Natural killer cell treated with Interleukin-12 subunit alpha and Interleukin-12 subunit beta and Interleukin-15 and Interleukin-18, amount 100 ng/mL, for 72 hours (primary cell): Measurements from ENCODE around the gene OR10X1. TPM values are rescaled to one million over a fixed set of nuclear protein-coding genes. Genes with fewer than 3 reads are reported as not detected.

Experiments used
- ATAC-seq, 2 donors: fragments of 150-1000 bp; cut with Tn5 transposase in 1 of 2; sonication (Bioruptor Pico), chemical (Tn5 transposase) in 1 of 2; 2 replicates each; pipeline ENCODE4 v1.10.0; 2021
- DNase-seq: peaks from one replicate; pipeline ENCODE4 v3.0.0; 2022; ENCODE audit warnings: low spot score
- H3K27ac Mint-ChIP-seq, 2 donors: 1 replicate in 1 of 2; 2 replicates in 1 of 2; pipeline ENCODE4 v1.8.0; 2022; ENCODE audit warnings: mixed read lengths in 2 of 2, mild to moderate bottlenecking in 1 of 2, moderate library complexity in 1 of 2
- H3K27me3 Mint-ChIP-seq, 2 donors: 1 replicate in 1 of 2; 2 replicates in 1 of 2; pipeline ENCODE4 v1.8.0; 2022; ENCODE audit warnings: mixed read lengths in 2 of 2
- H3K36me3 Mint-ChIP-seq: one replicate; pipeline ENCODE4 v1.8.0; 2022; ENCODE audit warnings: mixed read lengths
- H3K4me1 Mint-ChIP-seq, 2 donors: 1 replicate in 1 of 2; 2 replicates in 1 of 2; pipeline ENCODE4 v1.8.0; 2022; ENCODE audit warnings: low read depth in 2 of 2, mixed read lengths in 2 of 2, mild to moderate bottlenecking in 1 of 2
- H3K4me3 Mint-ChIP-seq: one replicate; pipeline ENCODE4 v1.8.0; 2022; ENCODE audit warnings: mixed read lengths
- H3K9me3 Mint-ChIP-seq: 2 replicates; pipeline ENCODE4 v1.8.0; 2022; ENCODE audit warnings: mixed read lengths
- total RNA-seq, 2 donors: library from RNA; stranded (reverse); gene quantifications; one replicate each; pipeline ENCODE4 v1.2.3, GENCODE V29; 2022

The OR10X1 gene
- not detected for total RNA-seq

DNA sequence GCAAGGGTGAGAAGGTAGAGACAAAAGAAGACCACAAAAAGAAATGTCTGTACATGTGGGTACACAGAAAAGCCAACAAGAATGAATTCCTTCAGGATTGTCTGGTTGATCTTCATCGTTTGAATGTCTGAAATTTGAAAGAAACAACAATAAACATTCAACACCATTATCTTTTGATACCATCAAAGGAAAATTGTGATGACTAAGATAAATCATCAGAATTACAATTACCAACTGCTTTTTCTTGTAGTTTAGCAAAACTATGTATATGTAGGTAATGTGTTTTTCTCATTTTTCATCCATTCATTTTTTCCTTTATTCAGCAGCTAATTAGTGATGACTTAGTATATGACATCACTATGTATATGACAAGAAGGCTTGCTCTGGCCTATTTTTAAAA is at the start of gene OR10X1:
TSS of gene OR10X1 (minus strand) at position 167 of the 400 bp plus-strand sequence. CDS start at position 167, 0 bp downstream.
- ATAC-seq (no peak), DNase-seq (no peak)
- Mint-ChIP-seq H3K4me1 (no peaks in the 10 kb centered on the region), H3K27ac (no peak within 1 kb of the TSS), H3K27me3 (peaks cover 19 to 26% of the 10 kb centered on the region in 2 donors), H3K9me3 (no peaks in the 10 kb centered on the region), H3K36me3 (no peaks in the 10 kb centered on the region), H3K4me3 (no peak within 1 kb of the TSS)

DNA sequence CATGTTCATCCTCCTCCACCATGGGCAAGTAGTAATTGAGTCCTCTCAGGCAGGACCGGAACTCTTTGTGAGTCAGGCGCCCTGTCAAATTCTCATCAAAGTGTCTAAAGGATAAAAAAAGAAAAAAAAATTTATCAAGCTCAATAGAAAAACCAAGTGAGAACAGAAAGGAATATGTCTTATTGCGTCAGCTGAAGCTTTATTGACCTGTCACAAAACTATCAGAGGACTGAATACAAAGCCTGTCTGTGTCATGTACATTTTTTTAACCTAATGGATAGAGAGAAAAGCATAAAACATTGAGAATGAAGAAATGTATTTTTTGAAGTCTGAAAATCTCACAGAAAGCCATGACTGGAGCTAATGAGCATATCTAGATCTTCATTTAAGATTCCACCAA is 34.1 kb upstream of the OR10X1 start:
- ATAC-seq: no peak
- no peak for DNase-seq
- Mint-ChIP-seq H3K36me3 (no peaks in the 10 kb centered on the region), H3K4me1 (no peaks in the 10 kb centered on the region), H3K4me3 (no peak overlapping the region), H3K27me3 (peaks cover 15 to 26% of the 10 kb centered on the region in 2 donors), H3K9me3 (no peaks in the 10 kb centered on the region), H3K27ac (no peak overlapping the region)

DNA sequence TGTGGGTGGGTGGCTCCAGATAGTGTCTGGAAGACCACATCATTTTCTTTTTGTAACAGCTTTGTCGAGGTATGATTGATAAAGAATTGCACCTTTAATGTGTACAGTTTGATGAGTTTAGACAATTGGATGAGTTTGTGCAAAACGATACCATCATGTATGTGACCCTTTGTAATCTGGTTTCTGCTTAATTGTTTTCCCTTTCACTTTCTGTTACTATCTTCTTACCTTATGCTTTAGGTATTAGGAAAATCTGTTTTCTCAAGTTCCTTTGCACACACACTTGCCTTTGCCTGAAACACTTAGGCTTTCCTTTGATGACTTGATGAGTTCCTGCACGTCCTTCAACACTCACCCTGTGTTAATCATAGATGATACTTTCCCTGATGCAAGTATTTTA is 32.2 kb upstream of the OR10X1 start:
- no peaks in the 10 kb centered on the region for H3K9me3 Mint-ChIP-seq
- no peaks in the 10 kb centered on the region for H3K4me1 Mint-ChIP-seq
- H3K36me3 Mint-ChIP-seq: no peaks in the 10 kb centered on the region
- peaks cover 11 to 19% of the 10 kb centered on the region in 2 donors for H3K27me3 Mint-ChIP-seq
- no peak for ATAC-seq
- H3K4me3 Mint-ChIP-seq: no peak overlapping the region
- DNase-seq: no peak
- H3K27ac Mint-ChIP-seq: no peak overlapping the region

DNA sequence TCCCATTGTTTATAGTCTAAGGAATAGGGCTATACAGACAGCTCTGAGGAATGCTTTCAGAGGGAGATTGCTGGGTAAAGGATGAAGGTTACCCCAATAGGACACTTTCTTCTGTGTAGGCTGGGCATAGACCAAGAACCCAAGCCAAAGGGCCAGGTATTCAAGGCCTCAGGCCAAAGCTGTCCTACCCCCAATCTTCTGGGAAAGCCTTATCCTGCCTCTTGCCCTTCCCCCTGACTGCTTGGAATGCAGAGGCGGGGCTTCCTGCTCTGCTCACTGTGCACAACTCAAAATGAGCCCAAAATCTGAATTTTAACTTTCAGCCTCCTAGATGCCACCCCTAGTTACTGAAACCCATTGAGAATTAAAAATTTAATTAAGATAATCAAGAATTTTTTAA is 27.6 kb upstream of the OR10X1 start:
- H3K36me3 Mint-ChIP-seq: no peaks in the 10 kb centered on the region
- no peaks in the 10 kb centered on the region for H3K9me3 Mint-ChIP-seq
- no peak overlapping the region for H3K4me3 Mint-ChIP-seq
- H3K27ac Mint-ChIP-seq: no peak overlapping the region
- ATAC-seq (no peak), DNase-seq (no peak)
- H3K4me1 Mint-ChIP-seq: no peaks in the 10 kb centered on the region
- H3K27me3 Mint-ChIP-seq: peaks cover 5 to 9% of the 10 kb centered on the region in 2 donors

- Mint-ChIP-seq H3K4me1 (peaks cover 0 to 5% of the 10 kb centered on the region in 2 donors), H3K36me3 (no peaks in the 10 kb centered on the region), H3K9me3 (no peaks in the 10 kb centered on the region), H3K27ac (no peak within 1 kb of the TSS), H3K27me3 (peaks cover 10 to 12% of the 10 kb centered on the region in 2 donors), H3K4me3 (no peak within 1 kb of the TSS)
- DNase-seq (no peak), ATAC-seq (peak in 1 of 2 donors; percentile 32)
Measured at GRCh38 chr1:158604968-158605367, 25.3 kb upstream of the OR10X1 start, which contains the start of gene OR10Z1. Gene OR10Z1 (plus strand): TSS chr1:158605268. CDS start chr1:158606439, 1,171 bp downstream.

GRCh38 chr1:158600735-158601134 is 21.0 kb upstream of the OR10X1 start:
- Mint-ChIP-seq H3K4me3 (no peak overlapping the region), H3K36me3 (peaks cover 32% of the 10 kb centered on the region), H3K27me3 (peaks cover 21 to 22% of the 10 kb centered on the region in 2 donors), H3K27ac (no peak overlapping the region), H3K9me3 (peaks cover 13% of the 10 kb centered on the region), H3K4me1 (peaks cover 0 to 5% of the 10 kb centered on the region in 2 donors)
- ATAC-seq (no peak), DNase-seq (no peak)

GRCh38 chr1:158586942-158587341 is 7.2 kb upstream of the OR10X1 start:
- no peak for ATAC-seq
- Mint-ChIP-seq H3K9me3 (peaks cover 7% of the 10 kb centered on the region), H3K27ac (no peak overlapping the region), H3K4me3 (no peak overlapping the region), H3K36me3 (peaks cover 4% of the 10 kb centered on the region), H3K27me3 (peaks cover 14% of the 10 kb centered on the region in 2 donors), H3K4me1 (no peaks in the 10 kb centered on the region)
- DNase-seq: no peak

DNA sequence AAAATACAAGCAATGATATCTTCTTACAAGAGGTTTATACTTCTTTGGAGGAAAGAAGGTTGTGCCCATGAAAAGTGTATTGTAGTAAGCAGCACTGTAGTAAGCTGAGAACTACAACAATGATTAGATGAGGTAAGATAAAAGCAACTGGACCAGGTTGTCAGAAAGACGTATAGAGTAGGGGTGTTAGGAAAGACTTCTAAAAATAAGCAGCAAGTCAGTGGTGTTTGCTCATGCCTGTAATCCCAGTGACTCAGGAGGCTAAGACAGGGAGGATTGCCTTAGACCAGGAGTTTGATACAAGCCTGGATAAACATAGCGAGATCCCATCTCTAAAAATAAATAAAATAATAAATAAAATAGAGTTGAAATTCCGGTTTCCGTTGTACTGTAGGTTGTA is 4.3 kb upstream of the OR10X1 start:
- no peak overlapping the region for H3K27ac Mint-ChIP-seq
- no peaks in the 10 kb centered on the region for H3K4me1 Mint-ChIP-seq
- no peak overlapping the region for H3K4me3 Mint-ChIP-seq
- ATAC-seq (no peak), DNase-seq (no peak)
- H3K9me3 Mint-ChIP-seq: peaks cover 5% of the 10 kb centered on the region
- H3K36me3 Mint-ChIP-seq: peaks cover 4% of the 10 kb centered on the region
- peaks cover 17 to 19% of the 10 kb centered on the region in 2 donors for H3K27me3 Mint-ChIP-seq

DNA sequence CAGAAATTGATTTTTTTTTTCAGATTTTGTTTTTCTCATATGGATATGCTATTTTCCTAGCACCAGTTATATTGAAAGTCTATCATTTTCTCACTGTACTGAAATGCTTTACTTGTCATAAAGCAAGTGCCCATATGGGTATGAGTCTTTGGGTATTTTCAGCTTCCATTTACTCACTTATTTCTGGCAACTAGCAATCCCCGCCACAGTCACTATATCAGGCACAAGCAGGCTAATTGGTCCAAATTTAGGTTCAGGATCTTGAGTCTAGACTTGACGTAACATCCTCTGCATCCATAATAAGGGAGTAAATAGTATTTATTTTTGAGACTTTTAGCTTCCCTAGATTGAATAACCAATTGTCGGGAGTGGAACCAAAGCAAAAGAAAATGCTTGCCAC is 2.1 kb downstream of the OR10X1 start:
- no peak overlapping the region for H3K27ac Mint-ChIP-seq
- H3K4me1 Mint-ChIP-seq: no peaks in the 10 kb centered on the region
- no peaks in the 10 kb centered on the region for H3K36me3 Mint-ChIP-seq
- ATAC-seq: no peak
- H3K4me3 Mint-ChIP-seq: no peak overlapping the region
- no peaks in the 10 kb centered on the region for H3K9me3 Mint-ChIP-seq
- DNase-seq: no peak
- H3K27me3 Mint-ChIP-seq: peaks cover 21 to 31% of the 10 kb centered on the region in 2 donors

- no peak overlapping the region for H3K4me3 Mint-ChIP-seq
- no peaks in the 10 kb centered on the region for H3K4me1 Mint-ChIP-seq
- H3K27me3 Mint-ChIP-seq: peaks cover 44 to 47% of the 10 kb centered on the region in 2 donors
- no peaks in the 10 kb centered on the region for H3K9me3 Mint-ChIP-seq
- no peaks in the 10 kb centered on the region for H3K36me3 Mint-ChIP-seq
- no peak for ATAC-seq
- DNase-seq: no peak
- no peak overlapping the region for H3K27ac Mint-ChIP-seq
Measured at GRCh38 chr1:158572226-158572625, 7.5 kb downstream of the OR10X1 start.

DNA sequence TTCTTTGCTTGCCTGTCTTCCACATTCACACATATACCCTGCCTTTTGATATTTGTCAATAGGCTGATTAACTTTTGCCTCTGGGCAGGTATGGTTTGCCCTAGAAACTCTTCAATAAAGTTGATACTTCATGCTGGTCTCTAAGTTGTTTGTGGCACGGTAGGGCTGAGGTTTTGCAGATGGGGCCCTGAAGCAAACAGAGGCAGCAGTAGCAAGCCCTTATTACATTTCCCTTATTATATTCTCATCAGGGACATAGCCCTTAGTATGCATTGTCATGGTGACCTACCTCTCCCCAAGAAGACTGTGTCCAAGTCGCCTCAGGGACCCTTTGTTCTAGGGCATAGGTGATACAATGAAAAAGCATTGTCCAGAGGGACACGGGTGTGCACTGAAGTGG is 9.2 kb downstream of the OR10X1 start, which contains the start of gene OR6P1:
TSS of gene OR6P1 (minus strand) at position 101 of the 400 bp plus-strand sequence. CDS start 6,976 bp downstream, outside the sequence.
- no peak for ATAC-seq
- no peak within 1 kb of the TSS for H3K27ac Mint-ChIP-seq
- no peaks in the 10 kb centered on the region for H3K4me1 Mint-ChIP-seq
- H3K36me3 Mint-ChIP-seq: no peaks in the 10 kb centered on the region
- no peaks in the 10 kb centered on the region for H3K9me3 Mint-ChIP-seq
- no peak for DNase-seq
- H3K4me3 Mint-ChIP-seq: no peak within 1 kb of the TSS
- peaks cover 47 to 56% of the 10 kb centered on the region in 2 donors for H3K27me3 Mint-ChIP-seq

- no peaks in the 10 kb centered on the region for H3K36me3 Mint-ChIP-seq
- ATAC-seq (no peak), DNase-seq (no peak)
- H3K9me3 Mint-ChIP-seq: no peaks in the 10 kb centered on the region
- peaks cover 24 to 55% of the 10 kb centered on the region in 2 donors for H3K27me3 Mint-ChIP-seq
- H3K27ac Mint-ChIP-seq: no peak overlapping the region
- H3K4me1 Mint-ChIP-seq: no peaks in the 10 kb centered on the region
- no peak overlapping the region for H3K4me3 Mint-ChIP-seq
Measured at GRCh38 chr1:158564608-158565007, 15.1 kb downstream of the OR10X1 start.

GRCh38 chr1:158563853-158564252 is 15.8 kb downstream of the OR10X1 start:
- no peaks in the 10 kb centered on the region for H3K9me3 Mint-ChIP-seq
- no peak overlapping the region for H3K27ac Mint-ChIP-seq
- H3K27me3 Mint-ChIP-seq: peaks cover 28 to 54% of the 10 kb centered on the region in 2 donors
- H3K4me3 Mint-ChIP-seq: no peak overlapping the region
- H3K4me1 Mint-ChIP-seq: no peaks in the 10 kb centered on the region
- H3K36me3 Mint-ChIP-seq: no peaks in the 10 kb centered on the region
- ATAC-seq: no peak
- no peak for DNase-seq

GRCh38 chr1:158559696-158560095 is 20.0 kb downstream of the OR10X1 start:
- Mint-ChIP-seq H3K4me3 (no peak overlapping the region), H3K9me3 (no peaks in the 10 kb centered on the region), H3K36me3 (no peaks in the 10 kb centered on the region), H3K27ac (no peak overlapping the region), H3K4me1 (no peaks in the 10 kb centered on the region), H3K27me3 (peaks cover 18 to 40% of the 10 kb centered on the region in 2 donors)
- DNase-seq (no peak), ATAC-seq (no peak)

DNA sequence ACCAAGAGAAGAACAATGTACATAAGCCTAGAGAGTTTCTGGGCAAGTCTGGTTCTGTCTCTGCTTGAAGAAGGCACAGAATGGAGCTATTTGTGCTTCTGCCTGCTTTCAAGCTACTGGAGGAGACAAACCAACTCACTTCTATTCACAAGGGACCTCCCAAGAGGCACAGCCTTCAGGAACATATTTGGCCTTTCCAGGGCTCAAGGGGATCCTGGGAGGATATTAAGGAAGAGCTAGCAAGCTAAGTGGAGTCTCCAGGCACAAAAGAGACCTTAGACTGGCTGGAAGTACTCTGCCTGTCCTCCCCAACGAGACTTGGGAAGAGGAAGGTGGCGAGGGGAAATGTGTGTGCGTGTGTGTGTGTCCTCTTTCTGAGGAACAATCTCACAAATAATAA is 25.3 kb downstream of the OR10X1 start, which contains the start of gene OR6Y1:
TSS of gene OR6Y1 (minus strand) at position 54 of the 400 bp plus-strand sequence. CDS start 6,300 bp downstream, outside the sequence.
- no peaks in the 10 kb centered on the region for H3K4me1 Mint-ChIP-seq
- H3K4me3 Mint-ChIP-seq: no peak within 1 kb of the TSS
- peaks cover 15% of the 10 kb centered on the region in 2 donors for H3K27me3 Mint-ChIP-seq
- no peak for DNase-seq
- H3K36me3 Mint-ChIP-seq: no peaks in the 10 kb centered on the region
- no peak for ATAC-seq
- H3K9me3 Mint-ChIP-seq: no peaks in the 10 kb centered on the region
- no peak within 1 kb of the TSS for H3K27ac Mint-ChIP-seq
